Breast epithelium (tissue), 3 donors: ENCODE results near the gene CACNA2D1.

ENCODE experiments used
- POLR2A ChIP-seq: fragments of 450-650 bp; IDR thresholded peaks from one replicate; pipeline ENCODE4 v1.6.1; 2016; ENCODE audit warnings: antibody characterized with exemption, mild to moderate bottlenecking, moderate library complexity
- POLR2AphosphoS5 ChIP-seq, 3 donors: sonication (generic); formaldehyde crosslinking; IDR thresholded peaks; one replicate each; pipeline ENCODE4 v1.6.1; 2017; ENCODE audit warnings: antibody characterized with exemption in 3 of 3
- TF ChIP-seq, protein P1 (sequence below), 3 donors: fragments of 450-650 bp; IDR thresholded peaks; one replicate each; pipeline ENCODE4 v1.5.1; 2016 to 2017; ENCODE audit warnings: antibody characterized with exemption in 3 of 3, mild to moderate bottlenecking in 3 of 3, moderate library complexity in 3 of 3

DNA sequence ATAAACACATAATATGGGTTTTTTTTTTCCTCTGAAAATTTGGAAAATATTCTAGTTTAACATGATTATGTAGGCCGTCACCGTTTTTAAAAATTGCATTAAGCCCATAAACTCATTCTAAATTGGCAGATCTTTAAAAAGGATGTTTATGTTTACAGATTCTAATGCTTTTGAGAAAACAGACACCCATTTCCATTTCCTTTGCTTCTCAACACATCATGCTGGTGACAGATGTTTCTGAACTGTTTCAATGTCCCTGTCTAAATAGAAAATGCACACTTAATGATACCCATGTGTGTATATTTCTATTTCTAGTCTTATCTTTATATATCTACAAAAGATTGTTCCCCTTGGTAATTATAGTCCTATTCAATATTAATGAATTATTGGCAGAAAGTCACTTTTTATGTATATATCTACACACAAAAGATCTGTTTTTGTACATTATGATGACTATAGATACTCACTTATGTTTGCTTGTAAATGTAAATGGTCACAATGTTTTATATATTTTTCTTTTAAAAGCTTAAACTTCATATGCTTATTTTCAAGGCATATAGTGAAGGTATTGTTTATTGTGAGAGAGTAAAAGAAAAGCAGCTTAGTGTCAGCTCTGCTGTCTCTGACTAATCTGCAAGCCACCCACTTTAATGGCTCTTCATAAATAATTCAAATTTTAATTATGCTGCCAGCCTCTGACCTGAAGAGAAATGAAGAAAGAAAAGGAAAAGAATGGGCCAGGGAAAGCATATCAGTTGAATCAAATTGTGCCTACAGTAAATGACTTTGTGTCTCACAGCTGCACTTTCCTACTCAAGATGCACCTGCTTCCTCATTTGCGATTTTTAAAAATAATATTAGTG lies 179.4 kb downstream of the CACNA2D1 start:
- TF ChIP-seq, protein P1, sequence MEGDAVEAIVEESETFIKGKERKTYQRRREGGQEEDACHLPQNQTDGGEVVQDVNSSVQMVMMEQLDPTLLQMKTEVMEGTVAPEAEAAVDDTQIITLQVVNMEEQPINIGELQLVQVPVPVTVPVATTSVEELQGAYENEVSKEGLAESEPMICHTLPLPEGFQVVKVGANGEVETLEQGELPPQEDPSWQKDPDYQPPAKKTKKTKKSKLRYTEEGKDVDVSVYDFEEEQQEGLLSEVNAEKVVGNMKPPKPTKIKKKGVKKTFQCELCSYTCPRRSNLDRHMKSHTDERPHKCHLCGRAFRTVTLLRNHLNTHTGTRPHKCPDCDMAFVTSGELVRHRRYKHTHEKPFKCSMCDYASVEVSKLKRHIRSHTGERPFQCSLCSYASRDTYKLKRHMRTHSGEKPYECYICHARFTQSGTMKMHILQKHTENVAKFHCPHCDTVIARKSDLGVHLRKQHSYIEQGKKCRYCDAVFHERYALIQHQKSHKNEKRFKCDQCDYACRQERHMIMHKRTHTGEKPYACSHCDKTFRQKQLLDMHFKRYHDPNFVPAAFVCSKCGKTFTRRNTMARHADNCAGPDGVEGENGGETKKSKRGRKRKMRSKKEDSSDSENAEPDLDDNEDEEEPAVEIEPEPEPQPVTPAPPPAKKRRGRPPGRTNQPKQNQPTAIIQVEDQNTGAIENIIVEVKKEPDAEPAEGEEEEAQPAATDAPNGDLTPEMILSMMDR (IDR thresholded peaks at IDR 0.05), result no peak
- TF ChIP-seq POLR2AphosphoS5 (IDR thresholded peaks at IDR 0.05), result no peak
- TF ChIP-seq POLR2A, result no peak
